Measurements from ENCODE around the gene SARM1. TPM values are rescaled to one million over a fixed set of nuclear protein-coding genes. Genes with fewer than 3 reads are reported as not detected.

Gene SARM1
- total RNA-seq, 1 donor = 5.8 TPM

DNA sequence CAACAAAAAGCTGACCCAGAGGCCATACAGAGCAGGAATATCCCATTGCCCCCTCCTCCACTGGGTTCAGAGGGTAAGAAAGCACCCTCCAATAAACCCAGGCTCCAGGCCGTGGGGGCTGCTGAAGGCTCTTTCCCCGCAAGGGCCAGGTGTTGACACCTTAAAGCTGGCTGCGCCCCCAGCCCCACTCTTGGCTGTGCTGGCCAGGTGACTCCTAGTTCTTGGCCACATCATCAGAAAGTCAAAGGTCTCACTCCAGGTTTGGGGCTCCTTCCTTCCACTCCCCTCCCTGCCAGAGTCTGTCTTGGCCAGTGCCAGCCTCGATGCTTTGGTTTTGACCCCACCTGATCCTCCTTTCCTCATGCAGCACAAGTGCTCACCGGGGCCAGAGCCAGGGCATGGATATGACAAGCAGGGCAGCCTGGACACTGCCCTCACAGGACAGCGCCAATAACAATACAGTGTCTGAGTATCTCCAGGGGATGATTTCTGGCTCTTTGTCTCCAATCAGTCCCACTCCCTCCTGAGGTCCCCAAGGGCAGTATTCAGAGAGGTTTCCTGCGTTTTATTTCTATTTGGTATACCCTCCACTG lies 26.3 kb downstream of the SARM1 start:
- Histone ChIP-seq H3K79me2 (ENCODE audit: insufficient read depth, low read length) (no peaks in the 10 kb centered on the region), H3K27ac (ENCODE audit: low read depth, low read length) (no peak overlapping the region), H2AFZ (ENCODE audit: low read length) (no peak overlapping the region), H3K9me3 (ENCODE audit: low read depth, low read length) (no peaks in the 10 kb centered on the region), H3K36me3 (ENCODE audit: insufficient read depth, low read length) (peaks cover 26% of the 10 kb centered on the region), H3K4me2 (ENCODE audit: insufficient read depth, low read length) (no peak overlapping the region), H3K4me1 (ENCODE audit: insufficient read depth, low read length) (peaks cover 9% of the 10 kb centered on the region), H4K20me1 (ENCODE audit: insufficient read depth, low read length) (peaks cover 4% of the 10 kb centered on the region), H3K4me3 (ENCODE audit: insufficient read depth, low read length) (no peak overlapping the region), H3K27me3 (ENCODE audit: insufficient read depth, low read length) (no peaks in the 10 kb centered on the region)
- peak; percentile 67 for DNase-seq (ENCODE audit: insufficient read length, low spot score, missing footprints)
- TF ChIP-seq, protein P1, sequence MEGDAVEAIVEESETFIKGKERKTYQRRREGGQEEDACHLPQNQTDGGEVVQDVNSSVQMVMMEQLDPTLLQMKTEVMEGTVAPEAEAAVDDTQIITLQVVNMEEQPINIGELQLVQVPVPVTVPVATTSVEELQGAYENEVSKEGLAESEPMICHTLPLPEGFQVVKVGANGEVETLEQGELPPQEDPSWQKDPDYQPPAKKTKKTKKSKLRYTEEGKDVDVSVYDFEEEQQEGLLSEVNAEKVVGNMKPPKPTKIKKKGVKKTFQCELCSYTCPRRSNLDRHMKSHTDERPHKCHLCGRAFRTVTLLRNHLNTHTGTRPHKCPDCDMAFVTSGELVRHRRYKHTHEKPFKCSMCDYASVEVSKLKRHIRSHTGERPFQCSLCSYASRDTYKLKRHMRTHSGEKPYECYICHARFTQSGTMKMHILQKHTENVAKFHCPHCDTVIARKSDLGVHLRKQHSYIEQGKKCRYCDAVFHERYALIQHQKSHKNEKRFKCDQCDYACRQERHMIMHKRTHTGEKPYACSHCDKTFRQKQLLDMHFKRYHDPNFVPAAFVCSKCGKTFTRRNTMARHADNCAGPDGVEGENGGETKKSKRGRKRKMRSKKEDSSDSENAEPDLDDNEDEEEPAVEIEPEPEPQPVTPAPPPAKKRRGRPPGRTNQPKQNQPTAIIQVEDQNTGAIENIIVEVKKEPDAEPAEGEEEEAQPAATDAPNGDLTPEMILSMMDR (IDR thresholded peaks at IDR 0.05; ENCODE audit: extremely low read depth, low read depth, low read length) = no peak

GRCh38 chr17:28398280-28398981 lies 26.9 kb downstream of the SARM1 start:
- no peak overlapping the region for H2AFZ ChIP-seq (ENCODE audit: low read length)
- no peak overlapping the region for H3K4me3 ChIP-seq (ENCODE audit: insufficient read depth, low read length)
- no peaks in the 10 kb centered on the region for H3K27me3 ChIP-seq (ENCODE audit: insufficient read depth, low read length)
- no peak for DNase-seq (ENCODE audit: insufficient read length, low spot score, missing footprints)
- peaks cover 4% of the 10 kb centered on the region for H4K20me1 ChIP-seq (ENCODE audit: insufficient read depth, low read length)
- TF ChIP-seq, protein P1 (IDR thresholded peaks at IDR 0.05; ENCODE audit: extremely low read depth, low read depth, low read length) = no peak
- H3K4me2 ChIP-seq (ENCODE audit: insufficient read depth, low read length) = no peak overlapping the region
- no peaks in the 10 kb centered on the region for H3K9me3 ChIP-seq (ENCODE audit: low read depth, low read length)
- no peaks in the 10 kb centered on the region for H3K79me2 ChIP-seq (ENCODE audit: insufficient read depth, low read length)
- H3K36me3 ChIP-seq (ENCODE audit: insufficient read depth, low read length) = peaks cover 26% of the 10 kb centered on the region
- H3K4me1 ChIP-seq (ENCODE audit: insufficient read depth, low read length) = peaks cover 9% of the 10 kb centered on the region
- no peak overlapping the region for H3K27ac ChIP-seq (ENCODE audit: low read depth, low read length)

DNA sequence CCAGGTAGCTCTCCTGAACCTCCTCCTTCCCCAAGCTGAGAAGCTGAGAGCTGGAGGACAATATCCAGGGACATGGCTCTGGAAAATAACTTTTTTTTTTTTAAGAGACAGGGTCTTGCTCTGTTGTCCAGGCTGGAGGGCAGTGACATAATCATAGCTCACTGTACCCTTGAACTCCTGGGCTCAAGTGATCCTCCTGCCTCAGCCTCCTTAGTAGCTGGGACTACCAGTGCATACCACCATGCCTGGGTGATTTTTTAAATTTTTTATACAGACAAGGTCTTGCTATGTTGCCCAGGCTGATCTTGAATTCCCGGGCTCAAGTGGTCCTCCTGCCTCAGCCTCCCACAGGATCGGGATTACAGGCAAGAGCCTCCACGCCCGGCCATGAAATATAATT lies 28.3 kb downstream of the SARM1 start:
- DNase-seq (ENCODE audit: insufficient read length, low spot score, missing footprints) = no peak
- H3K36me3 ChIP-seq (ENCODE audit: insufficient read depth, low read length) = peaks cover 26% of the 10 kb centered on the region

DNA sequence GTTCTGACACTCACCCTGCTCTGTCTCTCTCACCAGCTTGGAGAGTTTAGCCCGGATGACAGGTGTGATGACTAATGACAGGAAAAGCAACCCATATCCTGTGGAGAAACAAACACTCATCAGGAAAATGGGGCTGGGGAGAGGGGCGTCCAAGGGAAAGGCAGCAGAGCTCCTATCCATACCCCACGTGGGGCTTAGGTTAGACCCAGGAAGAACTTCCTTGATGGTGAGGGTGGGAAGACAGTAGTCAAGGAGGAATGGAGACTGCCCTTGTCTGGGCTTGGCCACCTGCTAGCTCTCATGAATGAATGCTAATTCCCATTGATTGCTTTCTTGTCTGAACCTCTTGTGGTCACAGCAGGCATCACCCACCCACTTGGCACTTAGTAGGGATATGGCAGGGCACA lies 30.7 kb downstream of the SARM1 start:
- peak; percentile 73 for DNase-seq (ENCODE audit: insufficient read length, low spot score, missing footprints)
- TF ChIP-seq, protein P1 (IDR thresholded peaks at IDR 0.05; ENCODE audit: extremely low read depth, low read depth, low read length) = no peak
- Histone ChIP-seq H2AFZ (ENCODE audit: low read length) (no peak overlapping the region), H4K20me1 (ENCODE audit: insufficient read depth, low read length) (peaks cover 4% of the 10 kb centered on the region), H3K4me2 (ENCODE audit: insufficient read depth, low read length) (no peak overlapping the region), H3K9me3 (ENCODE audit: low read depth, low read length) (no peaks in the 10 kb centered on the region), H3K4me3 (ENCODE audit: insufficient read depth, low read length) (no peak overlapping the region), H3K27ac (ENCODE audit: low read depth, low read length) (no peak overlapping the region), H3K36me3 (ENCODE audit: insufficient read depth, low read length) (peaks cover 26% of the 10 kb centered on the region), H3K4me1 (ENCODE audit: insufficient read depth, low read length) (peaks cover 14% of the 10 kb centered on the region), H3K79me2 (ENCODE audit: insufficient read depth, low read length) (no peaks in the 10 kb centered on the region), H3K27me3 (ENCODE audit: insufficient read depth, low read length) (no peaks in the 10 kb centered on the region)

More for the DNA sequence above, 28.3 kb downstream of the SARM1 start:
- no peaks in the 10 kb centered on the region for H3K9me3 ChIP-seq (ENCODE audit: low read depth, low read length)
- H3K4me1 ChIP-seq (ENCODE audit: insufficient read depth, low read length) = peaks cover 10% of the 10 kb centered on the region
- no peak overlapping the region for H3K4me3 ChIP-seq (ENCODE audit: insufficient read depth, low read length)
- TF ChIP-seq, protein P1 (IDR thresholded peaks at IDR 0.05; ENCODE audit: extremely low read depth, low read depth, low read length) = no peak
- no peak overlapping the region for H3K27ac ChIP-seq (ENCODE audit: low read depth, low read length)
- H3K27me3 ChIP-seq (ENCODE audit: insufficient read depth, low read length) = no peaks in the 10 kb centered on the region
- H4K20me1 ChIP-seq (ENCODE audit: insufficient read depth, low read length) = peaks cover 4% of the 10 kb centered on the region
- no peaks in the 10 kb centered on the region for H3K79me2 ChIP-seq (ENCODE audit: insufficient read depth, low read length)
- H3K4me2 ChIP-seq (ENCODE audit: insufficient read depth, low read length) = no peak overlapping the region
- H2AFZ ChIP-seq (ENCODE audit: low read length) = no peak overlapping the region
